GM21515 (cell line): Measurements from ENCODE around the gene ZNF280B.
"Not testable (repeated sequence)": the region's sequence is repeated elsewhere in the genome, so short reads cannot be mapped to it uniquely, and the experiment has no call there.

Source experiments
- ATAC-seq: cut with Tn5 transposase; IDR thresholded peaks from one replicate; pipeline ENCODE4 v1.9.1; 2021; ENCODE audit not compliant: unreplicated experiment

ZNF280B gene

GRCh38 chr22:22509912-22510311 is 1.4 kb upstream of the ZNF280B start:
- not testable (repeated sequence) for ATAC-seq

GRCh38 chr22:22507743-22508273 is 734 bp downstream of the ZNF280B start:
- no peak for ATAC-seq

- ATAC-seq = no peak
Observed at GRCh38 chr22:22506736-22507135, 1.8 kb downstream of the ZNF280B start.

GRCh38 chr22:22498267-22498666 is 10.3 kb downstream of the ZNF280B start:
- no peak for ATAC-seq

- not testable (repeated sequence) for ATAC-seq
Observed at GRCh38 chr22:22491589-22491988, 17.0 kb downstream of the ZNF280B start.

- no peak for ATAC-seq
Observed at GRCh38 chr22:22488736-22489135, 19.8 kb downstream of the ZNF280B start.

GRCh38 chr22:22487869-22488597 is 20.5 kb downstream of the ZNF280B start:
- ATAC-seq = no peak

GRCh38 chr22:22487059-22487458 is 21.5 kb downstream of the ZNF280B start:
- no peak for ATAC-seq

GRCh38 chr22:22486132-22486899 is 22.2 kb downstream of the ZNF280B start:
- no peak for ATAC-seq

- ATAC-seq = no peak
Observed at GRCh38 chr22:22485524-22485923, 23.0 kb downstream of the ZNF280B start.

- ATAC-seq = no peak
Observed at GRCh38 chr22:22484023-22484422, 24.5 kb downstream of the ZNF280B start.

- no peak for ATAC-seq
Observed at GRCh38 chr22:22480940-22481339, 27.6 kb downstream of the ZNF280B start.

- ATAC-seq = no peak
Observed at GRCh38 chr22:22479999-22480532, 28.5 kb downstream of the ZNF280B start.

- no peak for ATAC-seq
Observed at GRCh38 chr22:22479116-22479515, 29.4 kb downstream of the ZNF280B start.

GRCh38 chr22:22478470-22478869 is 30.1 kb downstream of the ZNF280B start:
- no peak for ATAC-seq

- ATAC-seq = no peak
Observed at GRCh38 chr22:22474733-22475132, 33.8 kb downstream of the ZNF280B start.

- ATAC-seq = not testable (repeated sequence)
Observed at GRCh38 chr22:22471104-22471503, 37.4 kb downstream of the ZNF280B start.

- ATAC-seq = no peak
Observed at GRCh38 chr22:22469527-22469926, 39.0 kb downstream of the ZNF280B start.

GRCh38 chr22:22468794-22469469 is 39.6 kb downstream of the ZNF280B start:
- ATAC-seq = not testable (repeated sequence)

GRCh38 chr22:22467112-22467511 is 41.4 kb downstream of the ZNF280B start:
- ATAC-seq = no peak

- no peak for ATAC-seq
Observed at GRCh38 chr22:22465782-22466181, 42.8 kb downstream of the ZNF280B start.
